ENCODE data around the gene RPL6.

GRCh38 chr12:112381406-112381882 is 28.0 kb downstream of the RPL6 start:
- TF ChIP-seq CTCF (conservative IDR thresholded peaks at IDR 0.05 in 1 of 2, IDR thresholded peaks at IDR 0.05 in 1 of 2; ENCODE audit: extremely low read depth in 1 of 2, insufficient read depth in 1 of 2, low read depth in 1 of 2, low read length in 2 of 2), result no peak
- no peak for TF ChIP-seq EZH2 (IDR thresholded peaks at IDR 0.05; ENCODE audit: borderline replicate concordance, low read length)
